KMS-11 (cell line): ENCODE results near the gene NIPSNAP2.

Experiments
- H2AFZ ChIP-seq: fragments of 200-600 bp; sonication (generic); 2 replicates; pipeline ENCODE4 v1.6.1; 2016; ENCODE audit warnings: antibody characterized with exemption, mixed run types, low read depth
- H3K27ac ChIP-seq: fragments of 200-600 bp; sonication (generic); 2 replicates; pipeline ENCODE4 v1.6.1; 2016; ENCODE audit warnings: mild to moderate bottlenecking, mixed run types
- H3K27me3 ChIP-seq: fragments of 200-600 bp; sonication (generic); 2 replicates; pipeline ENCODE4 v1.6.1; 2017; ENCODE audit warnings: mild to moderate bottlenecking, low read depth, mixed run types, moderate library complexity; ENCODE audit not compliant: insufficient read depth
- H3K36me3 ChIP-seq: fragments of 200-600 bp; sonication (generic); 2 replicates; pipeline ENCODE4 v1.6.1; 2017; ENCODE audit warnings: mild to moderate bottlenecking, mixed run types; ENCODE audit not compliant: insufficient read depth
- H3K4me1 ChIP-seq: fragments of 200-600 bp; sonication (generic); 2 replicates; pipeline ENCODE4 v1.6.1; 2016; ENCODE audit warnings: mild to moderate bottlenecking, low read depth, mixed run types; ENCODE audit not compliant: poor library complexity, severe bottlenecking
- H3K4me2 ChIP-seq: fragments of 200-600 bp; sonication (generic); 2 replicates; pipeline ENCODE4 v1.7.0; 2016; ENCODE audit warnings: mild to moderate bottlenecking, mixed run types
- H3K4me3 ChIP-seq: fragments of 200-600 bp; sonication (generic); IDR thresholded peaks from 2 replicates; pipeline ENCODE4 v1.6.1; 2017; ENCODE audit warnings: low read depth, low read length, mixed read lengths; ENCODE audit not compliant: insufficient read depth
- H3K79me2 ChIP-seq: fragments of 200-600 bp; sonication (generic); 2 replicates; pipeline ENCODE4 v1.6.1; 2016; ENCODE audit warnings: low read depth, mixed run types; ENCODE audit not compliant: insufficient read depth
- H3K9ac ChIP-seq: fragments of 200-600 bp; sonication (generic); 2 replicates; pipeline ENCODE4 v1.6.1; 2016; ENCODE audit warnings: mild to moderate bottlenecking, mixed run types
- H4K20me1 ChIP-seq: fragments of 200-600 bp; sonication (generic); 2 replicates; pipeline ENCODE4 v1.6.1; 2016; ENCODE audit warnings: mild to moderate bottlenecking, mixed run types; ENCODE audit not compliant: insufficient read depth
- TF ChIP-seq, protein P1 (sequence below): fragments of 200-600 bp; sonication (generic); conservative IDR thresholded peaks from 2 replicates; pipeline ENCODE4 v1.6.1; 2017; ENCODE audit warnings: low read depth, mild to moderate bottlenecking, antibody characterized with exemption, low read length, moderate library complexity, mixed read lengths

Gene NIPSNAP2

GRCh38 chr7:55964261-55965099 lies at the start of gene NIPSNAP2:
Gene NIPSNAP2 (plus strand): TSS chr7:55964585. CDS start chr7:55964610, 25 bp downstream.
- peak within 1 kb of the TSS; percentile 79 for H3K9ac ChIP-seq
- TF ChIP-seq, protein P1, sequence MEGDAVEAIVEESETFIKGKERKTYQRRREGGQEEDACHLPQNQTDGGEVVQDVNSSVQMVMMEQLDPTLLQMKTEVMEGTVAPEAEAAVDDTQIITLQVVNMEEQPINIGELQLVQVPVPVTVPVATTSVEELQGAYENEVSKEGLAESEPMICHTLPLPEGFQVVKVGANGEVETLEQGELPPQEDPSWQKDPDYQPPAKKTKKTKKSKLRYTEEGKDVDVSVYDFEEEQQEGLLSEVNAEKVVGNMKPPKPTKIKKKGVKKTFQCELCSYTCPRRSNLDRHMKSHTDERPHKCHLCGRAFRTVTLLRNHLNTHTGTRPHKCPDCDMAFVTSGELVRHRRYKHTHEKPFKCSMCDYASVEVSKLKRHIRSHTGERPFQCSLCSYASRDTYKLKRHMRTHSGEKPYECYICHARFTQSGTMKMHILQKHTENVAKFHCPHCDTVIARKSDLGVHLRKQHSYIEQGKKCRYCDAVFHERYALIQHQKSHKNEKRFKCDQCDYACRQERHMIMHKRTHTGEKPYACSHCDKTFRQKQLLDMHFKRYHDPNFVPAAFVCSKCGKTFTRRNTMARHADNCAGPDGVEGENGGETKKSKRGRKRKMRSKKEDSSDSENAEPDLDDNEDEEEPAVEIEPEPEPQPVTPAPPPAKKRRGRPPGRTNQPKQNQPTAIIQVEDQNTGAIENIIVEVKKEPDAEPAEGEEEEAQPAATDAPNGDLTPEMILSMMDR = peak; percentile 35; the same call in 1 of the 2 replicates
- H3K27ac ChIP-seq = peak within 1 kb of the TSS; percentile 35
- peaks cover 10% of the 10 kb centered on the region for H3K4me1 ChIP-seq
- no peak within 1 kb of the TSS for H3K4me3 ChIP-seq
- no peaks in the 10 kb centered on the region for H3K27me3 ChIP-seq
- no peaks in the 10 kb centered on the region for H3K79me2 ChIP-seq
- peak within 1 kb of the TSS; percentile 65 for H2AFZ ChIP-seq
- no peaks in the 10 kb centered on the region for H4K20me1 ChIP-seq
- H3K36me3 ChIP-seq = no peaks in the 10 kb centered on the region
- H3K4me2 ChIP-seq = peak within 1 kb of the TSS; percentile 65

DNA sequence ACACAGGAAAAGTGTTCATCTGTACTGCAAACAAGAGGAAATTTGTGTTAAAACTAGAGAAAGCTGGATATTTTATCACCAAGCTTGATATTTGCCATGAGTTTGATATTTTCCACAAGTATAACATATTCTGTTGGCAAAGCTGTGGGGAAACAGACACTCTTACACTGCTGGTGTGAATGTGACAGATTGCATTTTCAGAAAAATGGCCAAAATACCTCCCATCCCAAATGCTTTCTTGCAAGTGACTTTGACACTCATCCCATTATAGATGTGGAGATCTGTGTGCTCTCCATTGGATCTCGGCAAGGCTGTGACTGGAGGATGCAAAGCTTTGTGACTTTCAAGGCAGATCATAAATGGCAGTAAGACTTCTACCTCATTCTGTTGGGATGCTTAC lies 46.6 kb upstream of the NIPSNAP2 start:
- TF ChIP-seq, protein P1 = no peak
- no peak overlapping the region for H2AFZ ChIP-seq
- no peaks in the 10 kb centered on the region for H3K36me3 ChIP-seq

DNA sequence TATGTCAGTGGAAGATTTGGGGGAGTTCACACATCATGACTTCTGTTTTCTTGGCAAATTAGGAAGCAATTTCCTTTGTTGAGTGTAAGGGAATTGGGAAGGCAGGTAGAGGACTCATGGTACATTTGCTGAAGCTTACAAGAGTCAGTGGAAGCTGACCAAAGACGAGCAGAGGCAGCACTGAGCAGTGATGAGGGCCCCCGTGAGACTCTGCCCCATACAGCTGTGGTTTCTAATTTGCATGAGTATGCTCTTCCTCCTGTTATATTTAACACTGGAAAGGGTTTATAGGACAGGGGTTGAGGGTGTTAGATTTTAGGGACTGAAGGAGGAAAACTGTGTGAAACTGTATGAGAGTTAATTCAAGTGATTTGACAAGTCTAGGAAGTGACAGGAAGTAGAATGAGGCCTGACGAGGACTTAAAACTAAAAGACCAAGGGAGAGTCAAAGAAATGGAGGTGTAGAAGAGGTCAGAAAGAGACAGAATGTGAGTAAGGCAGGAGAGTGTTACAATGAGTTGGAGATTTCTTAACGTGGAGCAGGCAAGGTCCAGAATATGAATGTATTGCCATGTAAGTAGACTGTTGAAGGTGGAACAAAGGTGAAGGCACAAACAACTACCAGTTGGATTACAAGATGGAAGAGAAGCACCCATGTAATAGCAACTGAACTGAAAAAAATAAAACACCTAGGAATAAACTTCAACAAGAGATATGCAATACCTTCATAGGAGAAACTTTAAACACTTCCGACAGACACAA lies 36.2 kb upstream of the NIPSNAP2 start:
- Histone ChIP-seq H3K27me3 (no peaks in the 10 kb centered on the region), H3K9ac (no peak overlapping the region), H3K27ac (no peak overlapping the region), H3K79me2 (no peaks in the 10 kb centered on the region), H3K4me3 (no peak overlapping the region), H3K36me3 (no peaks in the 10 kb centered on the region), H3K4me1 (no peaks in the 10 kb centered on the region), H2AFZ (no peak overlapping the region), H3K4me2 (no peak overlapping the region), H4K20me1 (no peaks in the 10 kb centered on the region)
- TF ChIP-seq, protein P1 = no peak

More for the DNA sequence above, 46.6 kb upstream of the NIPSNAP2 start:
- H3K27me3 ChIP-seq = no peaks in the 10 kb centered on the region
- no peak overlapping the region for H3K9ac ChIP-seq
- H3K4me1 ChIP-seq = peaks cover 17% of the 10 kb centered on the region
- H3K27ac ChIP-seq = no peak overlapping the region
- no peak overlapping the region for H3K4me2 ChIP-seq
- no peaks in the 10 kb centered on the region for H3K79me2 ChIP-seq
- no peak overlapping the region for H3K4me3 ChIP-seq
- H4K20me1 ChIP-seq = no peaks in the 10 kb centered on the region

DNA sequence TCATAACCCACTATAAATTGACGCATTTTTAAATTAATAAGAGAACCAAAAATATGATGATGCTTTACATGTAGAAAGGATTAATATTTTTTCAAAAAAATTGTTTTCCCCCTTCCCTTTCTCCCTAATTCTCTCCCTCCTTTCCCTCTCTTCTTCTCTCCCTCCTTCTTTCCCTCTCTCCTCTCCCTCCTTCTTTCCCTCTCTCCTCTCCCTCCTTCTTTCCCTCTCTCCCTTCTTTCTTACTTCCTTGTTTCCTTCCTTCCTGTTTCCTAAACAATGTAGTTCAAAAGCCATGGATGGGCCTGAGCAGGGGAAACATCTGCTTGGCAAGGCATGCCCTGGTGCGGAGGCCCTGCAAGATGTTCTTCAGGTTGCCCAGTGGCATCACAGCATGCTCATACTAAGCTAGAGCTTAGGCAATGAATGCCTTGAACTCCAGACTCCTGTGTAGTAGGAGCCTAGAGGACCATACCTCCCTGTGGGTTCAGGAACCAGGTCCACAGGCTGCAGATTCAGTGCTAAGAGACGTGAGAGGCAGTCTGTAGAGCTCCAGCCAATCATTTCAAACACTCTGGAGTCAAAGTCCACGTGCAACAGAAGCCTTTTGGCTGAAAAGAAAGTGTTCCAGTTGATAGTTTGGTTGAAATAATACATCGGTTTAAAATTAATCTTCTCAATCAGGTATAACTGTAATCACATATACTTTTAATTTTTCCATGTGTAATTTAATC lies 32.8 kb upstream of the NIPSNAP2 start:
- Histone ChIP-seq H2AFZ (no peak overlapping the region), H3K27me3 (no peaks in the 10 kb centered on the region), H3K27ac (no peak overlapping the region), H3K79me2 (no peaks in the 10 kb centered on the region), H3K9ac (no peak overlapping the region), H3K4me1 (no peaks in the 10 kb centered on the region), H3K4me2 (no peak overlapping the region), H3K4me3 (no peak overlapping the region), H3K36me3 (no peaks in the 10 kb centered on the region), H4K20me1 (no peaks in the 10 kb centered on the region)
- TF ChIP-seq, protein P1 = no peak
